Activated T-helper 1 cell treated with anti-CD3 and anti-CD28 coated beads, Interleukin-12 subunit alpha, Interleukin-12 subunit beta, Interleukin-2, Interleukin-4 antibody, amounts not matched to agents 30 ng/mL and 10 ng/mL and 1 ng/mL, durations not matched to agents 14 hours and 24 hours and 36 hours (primary cell): ENCODE measurements around the gene DNM1L. TPM values are rescaled to one million over a fixed set of nuclear protein-coding genes. Genes with fewer than 3 reads are reported as not detected.

Experiments
- DNase-seq: peaks from one replicate; pipeline ENCODE4 v3.0.0; 2021; ENCODE audit warnings: low spot score
- H3K27ac Mint-ChIP-seq: one replicate; pipeline ENCODE4 v1.8.0; 2021; ENCODE audit warnings: mild to moderate bottlenecking, mixed read lengths
- H3K27me3 Mint-ChIP-seq: one replicate; pipeline ENCODE4 v1.8.0; 2022; ENCODE audit warnings: mild to moderate bottlenecking, moderate library complexity, mixed read lengths; ENCODE audit not compliant: insufficient read depth
- H3K36me3 Mint-ChIP-seq: one replicate; pipeline ENCODE4 v1.8.0; 2021; ENCODE audit warnings: low read depth, mixed read lengths
- H3K4me1 Mint-ChIP-seq: one replicate; pipeline ENCODE4 v1.8.0; 2021; ENCODE audit warnings: low read depth, mixed read lengths
- H3K4me3 Mint-ChIP-seq: one replicate; pipeline ENCODE4 v1.8.0; 2021; ENCODE audit warnings: mild to moderate bottlenecking, moderate library complexity, mixed read lengths
- H3K9me3 Mint-ChIP-seq: one replicate; pipeline ENCODE4 v1.8.0; 2021; ENCODE audit warnings: mixed read lengths
- intact Hi-C: fragments of 100-400 bp; cut with micrococcal nuclease; formaldehyde crosslinking; loops from one replicate; pipeline ENCODE4 v1.15.1; 2024
- total RNA-seq: library from RNA; stranded (reverse); gene quantifications from 2 replicates; pipeline ENCODE4 v1.2.3, GENCODE V29; 2022

The DNM1L gene
- total RNA-seq, 1 donor from 2014 or later = 87.0 TPM

- Mint-ChIP-seq H3K27me3 (peaks cover 7% of the 10 kb centered on the region), H3K4me1 (no peaks in the 10 kb centered on the region), H3K27ac (no peak overlapping the region), H3K4me3 (no peak overlapping the region), H3K9me3 (no peaks in the 10 kb centered on the region), H3K36me3 (no peaks in the 10 kb centered on the region)
- DNase-seq = no peak
- intact Hi-C loops = no loop called here
Observed at GRCh38 chr12:32773691-32774090, 94.6 kb downstream of the DNM1L start.

DNA sequence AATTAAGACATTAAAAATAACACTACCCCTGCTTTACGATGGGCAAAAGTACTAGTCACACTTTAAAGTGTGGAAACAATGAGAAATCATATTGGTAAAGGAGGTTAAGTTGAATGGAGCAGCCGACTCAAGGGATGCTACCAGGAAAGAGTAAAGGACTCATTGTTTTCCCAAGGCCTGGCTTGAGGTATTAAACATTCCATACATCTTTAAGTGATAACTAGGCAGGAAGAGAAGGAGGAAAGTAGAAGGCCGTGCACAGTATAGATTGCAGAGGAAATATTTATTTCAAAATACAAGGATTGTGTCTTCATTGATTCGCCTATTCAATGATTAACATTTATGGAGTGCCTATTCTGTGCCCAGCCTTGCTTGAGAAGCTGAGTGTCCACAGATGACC, 97.2 kb downstream of the DNM1L start:
- no peak for DNase-seq
- Mint-ChIP-seq H3K27ac (no peak overlapping the region), H3K4me1 (no peaks in the 10 kb centered on the region), H3K4me3 (no peak overlapping the region), H3K27me3 (peaks cover 5% of the 10 kb centered on the region), H3K36me3 (no peaks in the 10 kb centered on the region), H3K9me3 (no peaks in the 10 kb centered on the region)
- intact Hi-C loops = no loop called here

DNA sequence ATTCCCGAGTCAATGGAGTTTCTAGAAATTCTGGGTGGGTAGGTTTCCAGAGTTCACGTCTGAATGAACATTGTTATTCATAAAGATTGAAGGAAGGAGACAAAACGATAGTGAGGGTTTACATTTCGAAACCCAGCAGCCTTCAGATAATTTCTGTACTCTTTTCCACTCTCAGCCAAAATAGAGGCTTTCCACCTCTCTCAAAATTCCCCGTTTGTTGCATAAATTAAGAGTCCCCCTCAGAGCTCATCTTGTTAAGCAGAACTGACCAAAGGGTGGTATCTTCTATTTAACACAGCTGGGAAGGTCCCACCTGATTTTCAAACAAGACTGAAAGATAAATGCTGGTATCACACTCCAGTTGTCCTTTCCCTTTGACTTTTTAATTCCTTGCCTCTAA, 98.1 kb downstream of the DNM1L start:
- no peaks in the 10 kb centered on the region for H3K9me3 Mint-ChIP-seq
- intact Hi-C loops = no loop called here

GRCh38 chr12:32777691-32778175, 98.6 kb downstream of the DNM1L start:
- intact Hi-C loops = no loop called here
- no peak for DNase-seq
- H3K9me3 Mint-ChIP-seq = no peaks in the 10 kb centered on the region
- H3K36me3 Mint-ChIP-seq = no peaks in the 10 kb centered on the region
- H3K4me3 Mint-ChIP-seq = no peak overlapping the region
- H3K27ac Mint-ChIP-seq = no peak overlapping the region
- H3K4me1 Mint-ChIP-seq = no peaks in the 10 kb centered on the region
- H3K27me3 Mint-ChIP-seq = peaks cover 8% of the 10 kb centered on the region

More for the DNA sequence above, 98.1 kb downstream of the DNM1L start:
- H3K27me3 Mint-ChIP-seq = peaks cover 5% of the 10 kb centered on the region
- no peak for DNase-seq
- H3K27ac Mint-ChIP-seq = no peak overlapping the region
- H3K4me3 Mint-ChIP-seq = no peak overlapping the region
- no peaks in the 10 kb centered on the region for H3K4me1 Mint-ChIP-seq
- no peaks in the 10 kb centered on the region for H3K36me3 Mint-ChIP-seq

DNA sequence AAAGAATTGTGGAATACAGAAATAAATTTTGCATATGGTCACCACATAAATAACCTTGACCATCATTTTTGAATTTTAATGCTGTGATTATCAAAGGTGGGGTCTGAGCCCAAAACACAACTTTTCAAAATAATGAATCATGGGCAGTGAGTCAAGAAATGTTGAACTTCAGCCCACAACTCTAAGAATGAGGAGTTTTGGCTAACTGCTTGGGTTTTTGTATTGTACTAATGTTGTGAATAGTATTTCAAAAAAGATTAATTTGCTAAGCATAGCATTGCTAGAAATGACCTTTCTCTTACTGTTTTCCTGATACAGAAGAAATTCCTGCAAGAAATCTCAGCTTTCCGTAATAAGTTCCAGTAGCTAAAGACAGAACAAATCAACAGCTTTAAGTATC, 101.0 kb downstream of the DNM1L start:
- DNase-seq = no peak
- Mint-ChIP-seq H3K4me1 (no peaks in the 10 kb centered on the region), H3K4me3 (no peak overlapping the region), H3K27me3 (peaks cover 5% of the 10 kb centered on the region), H3K36me3 (no peaks in the 10 kb centered on the region), H3K9me3 (no peaks in the 10 kb centered on the region), H3K27ac (no peak overlapping the region)
- intact Hi-C loops = no loop called here

- Mint-ChIP-seq H3K27ac (no peak overlapping the region), H3K36me3 (no peaks in the 10 kb centered on the region), H3K4me3 (no peak overlapping the region), H3K27me3 (peaks cover 5% of the 10 kb centered on the region), H3K9me3 (no peaks in the 10 kb centered on the region), H3K4me1 (no peaks in the 10 kb centered on the region)
- intact Hi-C loops = no loop called here
- no peak for DNase-seq
Observed at GRCh38 chr12:32783029-32783428, 103.9 kb downstream of the DNM1L start.

DNA sequence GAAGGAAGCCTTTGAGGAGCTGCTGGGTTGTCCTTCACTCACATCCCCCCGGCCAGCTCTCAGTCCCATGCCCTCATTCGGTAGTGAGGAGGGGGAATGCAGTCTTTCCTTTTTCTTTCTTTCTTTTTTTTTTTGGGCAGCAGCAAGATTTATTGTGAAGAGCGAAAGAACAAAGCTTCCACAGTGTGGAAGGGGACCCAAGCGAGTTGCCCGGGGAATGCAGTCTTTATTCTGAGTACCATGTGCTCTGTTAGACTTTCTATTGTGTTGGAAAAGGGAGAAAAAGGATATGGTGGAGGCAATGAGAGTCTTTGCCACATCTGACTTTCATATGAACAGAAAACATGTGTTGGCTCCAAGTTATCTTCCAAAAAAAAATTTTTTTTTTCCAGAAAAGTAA, 106.5 kb downstream of the DNM1L start:
- Mint-ChIP-seq H3K27ac (no peak overlapping the region), H3K4me1 (no peaks in the 10 kb centered on the region), H3K4me3 (no peak overlapping the region), H3K36me3 (no peaks in the 10 kb centered on the region), H3K27me3 (peaks cover 7% of the 10 kb centered on the region), H3K9me3 (no peaks in the 10 kb centered on the region)
- intact Hi-C loops = no loop called here
- no peak for DNase-seq

DNA sequence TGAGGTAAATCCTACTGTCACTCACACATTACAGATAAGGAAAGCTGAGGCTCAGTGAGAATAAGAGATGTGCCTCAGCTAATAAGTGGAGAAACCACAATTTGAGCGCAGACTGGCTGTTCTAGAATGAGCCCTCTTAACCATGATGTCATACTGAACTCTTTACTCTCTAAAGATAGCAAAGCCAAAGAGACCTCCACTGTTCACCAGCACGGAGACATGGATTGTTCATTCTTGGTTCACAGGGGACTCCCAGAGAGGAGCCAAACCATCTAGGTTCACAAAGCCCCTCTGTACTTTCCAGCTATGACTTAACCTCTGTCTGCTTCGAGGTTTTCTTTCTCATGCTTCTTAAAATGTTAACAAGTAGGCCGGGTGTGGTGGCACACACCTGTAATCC, 109.3 kb downstream of the DNM1L start:
- no peak overlapping the region for H3K27ac Mint-ChIP-seq
- intact Hi-C loops = no loop called here

GRCh38 chr12:32789446-32789845, 110.3 kb downstream of the DNM1L start:
- Mint-ChIP-seq H3K4me3 (no peak overlapping the region), H3K27ac (no peak overlapping the region), H3K4me1 (no peaks in the 10 kb centered on the region), H3K9me3 (no peaks in the 10 kb centered on the region), H3K27me3 (peaks cover 2% of the 10 kb centered on the region), H3K36me3 (no peaks in the 10 kb centered on the region)
- DNase-seq = no peak
- intact Hi-C loops = no loop called here

More for the DNA sequence above, 109.3 kb downstream of the DNM1L start:
- Mint-ChIP-seq H3K9me3 (no peaks in the 10 kb centered on the region), H3K27me3 (peaks cover 2% of the 10 kb centered on the region), H3K4me3 (no peak overlapping the region), H3K4me1 (no peaks in the 10 kb centered on the region), H3K36me3 (no peaks in the 10 kb centered on the region)
- no peak for DNase-seq

- Mint-ChIP-seq H3K27me3 (peaks cover 2% of the 10 kb centered on the region), H3K4me3 (no peak overlapping the region), H3K27ac (no peak overlapping the region), H3K9me3 (no peaks in the 10 kb centered on the region), H3K36me3 (no peaks in the 10 kb centered on the region), H3K4me1 (no peaks in the 10 kb centered on the region)
- intact Hi-C loops = no loop called here
- DNase-seq = no peak
Observed at GRCh38 chr12:32789916-32790315, 110.8 kb downstream of the DNM1L start.

DNA sequence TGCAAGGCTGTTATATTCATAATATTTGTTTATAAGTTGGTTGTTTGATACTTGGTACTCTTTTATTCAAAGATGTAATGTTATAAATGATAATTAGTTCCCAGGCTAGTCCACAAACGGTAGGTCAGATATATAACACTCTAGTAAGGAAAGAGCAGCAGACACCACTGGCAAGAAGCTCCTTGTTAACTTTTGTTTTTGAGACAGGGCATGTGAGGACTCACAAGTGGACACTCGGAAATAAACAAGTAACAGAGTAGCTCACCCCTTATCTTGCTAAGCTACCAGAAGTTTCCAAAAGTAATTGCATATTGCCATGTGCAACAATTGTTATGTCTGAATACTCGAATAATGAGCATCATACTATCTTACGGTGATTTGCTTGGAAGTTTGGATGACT, 115.2 kb downstream of the DNM1L start:
- Mint-ChIP-seq H3K9me3 (no peaks in the 10 kb centered on the region), H3K27me3 (peaks cover 2% of the 10 kb centered on the region), H3K4me1 (no peaks in the 10 kb centered on the region), H3K27ac (no peak overlapping the region), H3K4me3 (no peak overlapping the region), H3K36me3 (no peaks in the 10 kb centered on the region)
- intact Hi-C loops = no loop called here
- no peak for DNase-seq

Other genes with a start within 250 kb of the DNM1L start
- 28.2 and 31.1 TPM in 2 replicates for gene YARS2, start 76.6 kb downstream of the DNM1L start, total RNA-seq
- not detected in 2 replicates for gene PKP2, start 217.5 kb downstream of the DNM1L start, total RNA-seq